Muscle layer of duodenum (tissue), 2 donors: ENCODE measurements around the gene PORCN.
"Not testable (repeated sequence)": the region's sequence is repeated elsewhere in the genome, so short reads cannot be mapped to it uniquely, and the experiment has no call there.

Experiments used
- H3K27ac ChIP-seq: one replicate; pipeline ENCODE4 v1.7.0; 2013; ENCODE audit warnings: mild to moderate bottlenecking, low read length
- H3K27me3 ChIP-seq: one replicate; pipeline ENCODE4 v1.7.0; 2013; ENCODE audit warnings: low read depth, mild to moderate bottlenecking, control low read depth, low read length
- H3K36me3 ChIP-seq, 2 donors: one replicate each; pipeline ENCODE4 v1.7.0; 2013; ENCODE audit warnings: low read length in 2 of 2, control low read depth in 1 of 2, mild to moderate bottlenecking in 1 of 2; ENCODE audit not compliant: insufficient read depth in 2 of 2, control insufficient read depth in 1 of 2
- H3K4me1 ChIP-seq, 2 donors: one replicate each; pipeline ENCODE4 v1.7.0; 2013; ENCODE audit warnings: low read length in 2 of 2, mild to moderate bottlenecking in 2 of 2, control low read depth in 1 of 2, moderate library complexity in 1 of 2; ENCODE audit not compliant: insufficient read depth in 2 of 2, control insufficient read depth in 1 of 2
- H3K4me3 ChIP-seq, 2 donors: one replicate each; pipeline ENCODE4 v1.7.0; 2013; ENCODE audit warnings: low read length in 2 of 2, low read depth in 1 of 2, mild to moderate bottlenecking in 1 of 2
- H3K9me3 ChIP-seq, 2 donors: one replicate each; pipeline ENCODE4 v1.7.0; 2013; ENCODE audit warnings: low read length in 2 of 2, control low read depth in 1 of 2, mild to moderate bottlenecking in 1 of 2; ENCODE audit not compliant: control insufficient read depth in 1 of 2
- donor health status: healthy.

The PORCN gene

GRCh38 chrX:48513670-48514069, 4.9 kb downstream of the PORCN start:
- H3K4me3 ChIP-seq = no peak overlapping the region

GRCh38 chrX:48514126-48514806, 5.5 kb downstream of the PORCN start:
- Histone ChIP-seq H3K36me3 (peaks cover 0 to 14% of the 10 kb centered on the region in 2 donors), H3K4me3 (no peak overlapping the region), H3K27ac (no peak overlapping the region), H3K4me1 (peaks cover 0 to 8% of the 10 kb centered on the region in 2 donors), H3K27me3 (no peaks in the 10 kb centered on the region), H3K9me3 (no peaks in the 10 kb centered on the region)

More at GRCh38 chrX:48513670-48514069, 4.9 kb downstream of the PORCN start:
- H3K4me1 ChIP-seq = peaks cover 0 to 8% of the 10 kb centered on the region in 2 donors
- H3K27me3 ChIP-seq = no peaks in the 10 kb centered on the region
- no peaks in the 10 kb centered on the region for H3K9me3 ChIP-seq
- H3K27ac ChIP-seq = no peak overlapping the region
- peaks cover 0 to 14% of the 10 kb centered on the region in 2 donors for H3K36me3 ChIP-seq

GRCh38 chrX:48514868-48515460, 6.2 kb downstream of the PORCN start:
- Histone ChIP-seq H3K4me3 (no peak overlapping the region), H3K4me1 (peaks cover 0 to under 1% of the 10 kb centered on the region in 2 donors), H3K27ac (no peak overlapping the region), H3K9me3 (no peaks in the 10 kb centered on the region), H3K36me3 (peaks cover 0 to 14% of the 10 kb centered on the region in 2 donors), H3K27me3 (no peaks in the 10 kb centered on the region)

- H3K9me3 ChIP-seq = no peaks in the 10 kb centered on the region
- peaks cover 0 to 14% of the 10 kb centered on the region in 2 donors for H3K36me3 ChIP-seq
- H3K4me1 ChIP-seq = no peaks in the 10 kb centered on the region
- no peak overlapping the region for H3K27ac ChIP-seq
- H3K4me3 ChIP-seq = no peak overlapping the region
- H3K27me3 ChIP-seq = no peaks in the 10 kb centered on the region
These were observed 7.0 kb downstream of the PORCN start for GRCh38 chrX:48515842-48516241.

GRCh38 chrX:48516285-48516684, 7.5 kb downstream of the PORCN start:
- Histone ChIP-seq H3K4me3 (no peak overlapping the region), H3K36me3 (peaks cover 0 to 14% of the 10 kb centered on the region in 2 donors), H3K4me1 (no peaks in the 10 kb centered on the region), H3K27ac (no peak overlapping the region), H3K9me3 (no peaks in the 10 kb centered on the region), H3K27me3 (no peaks in the 10 kb centered on the region)

GRCh38 chrX:48516987-48517386, 8.2 kb downstream of the PORCN start:
- Histone ChIP-seq H3K36me3 (peaks cover 0 to 14% of the 10 kb centered on the region in 2 donors), H3K9me3 (no peaks in the 10 kb centered on the region), H3K27me3 (no peaks in the 10 kb centered on the region), H3K27ac (no peak overlapping the region), H3K4me1 (no peaks in the 10 kb centered on the region), H3K4me3 (no peak overlapping the region)

GRCh38 chrX:48519481-48519880, 10.7 kb downstream of the PORCN start:
- not testable (repeated sequence) for H3K36me3 ChIP-seq, H3K4me1 ChIP-seq, H3K4me3 ChIP-seq, H3K27me3 ChIP-seq, H3K9me3 ChIP-seq, H3K27ac ChIP-seq

GRCh38 chrX:48520455-48520854, 11.7 kb downstream of the PORCN start:
- Histone ChIP-seq H3K4me1 (no peaks in the 10 kb centered on the region), H3K4me3 (no peak overlapping the region), H3K9me3 (no peaks in the 10 kb centered on the region), H3K36me3 (peaks cover 0 to 7% of the 10 kb centered on the region in 2 donors), H3K27me3 (no peaks in the 10 kb centered on the region), H3K27ac (no peak overlapping the region)

GRCh38 chrX:48520976-48521352, 12.2 kb downstream of the PORCN start:
- H3K4me3 ChIP-seq = peak overlapping the region; percentile 71 to 76
- H3K27me3 ChIP-seq = no peaks in the 10 kb centered on the region
- H3K27ac ChIP-seq = peak overlapping the region; percentile 45
- H3K9me3 ChIP-seq = no peaks in the 10 kb centered on the region
- peaks cover 0 to 5% of the 10 kb centered on the region in 2 donors for H3K36me3 ChIP-seq
- H3K4me1 ChIP-seq = no peaks in the 10 kb centered on the region

GRCh38 chrX:48521353-48522243, 12.8 kb downstream of the PORCN start, which contains the start of gene EBP:
Gene EBP, plus strand, starts transcription at chrX:48521808. Its CDS starts 1,964 bp downstream, at chrX:48523772.
- H3K4me1 ChIP-seq = no peaks in the 10 kb centered on the region
- H3K27me3 ChIP-seq = no peaks in the 10 kb centered on the region
- peak within 1 kb of the TSS; percentile 71 to 76 for H3K4me3 ChIP-seq
- no peaks in the 10 kb centered on the region for H3K9me3 ChIP-seq
- peaks cover 0 to 2% of the 10 kb centered on the region in 2 donors for H3K36me3 ChIP-seq
- peak within 1 kb of the TSS; percentile 51 for H3K27ac ChIP-seq

GRCh38 chrX:48522291-48522690, 13.5 kb downstream of the PORCN start:
- Histone ChIP-seq H3K27ac (peak overlapping the region; percentile 51), H3K4me1 (no peaks in the 10 kb centered on the region), H3K4me3 (peak overlapping the region; percentile 71 to 76), H3K9me3 (no peaks in the 10 kb centered on the region), H3K27me3 (no peaks in the 10 kb centered on the region), H3K36me3 (peaks cover 4 to 9% of the 10 kb centered on the region in 2 donors)
